Measurements from ENCODE around the gene KIRREL2. TPM values are rescaled to one million over a fixed set of nuclear protein-coding genes. Genes with fewer than 3 reads are reported as not detected.

KIRREL2 gene
- total and polyA plus RNA-seq, 9 of the 15 experiments (the other 6 are each of a cell fraction or from before 2014, with no cell fraction given), result 0.01 to 0.12 (median 0.09) TPM; not detected in 4

GRCh38 chr19:35879770-35880317 is 23.1 kb downstream of the KIRREL2 start (continued):
- TF ChIP-seq, protein P1, sequence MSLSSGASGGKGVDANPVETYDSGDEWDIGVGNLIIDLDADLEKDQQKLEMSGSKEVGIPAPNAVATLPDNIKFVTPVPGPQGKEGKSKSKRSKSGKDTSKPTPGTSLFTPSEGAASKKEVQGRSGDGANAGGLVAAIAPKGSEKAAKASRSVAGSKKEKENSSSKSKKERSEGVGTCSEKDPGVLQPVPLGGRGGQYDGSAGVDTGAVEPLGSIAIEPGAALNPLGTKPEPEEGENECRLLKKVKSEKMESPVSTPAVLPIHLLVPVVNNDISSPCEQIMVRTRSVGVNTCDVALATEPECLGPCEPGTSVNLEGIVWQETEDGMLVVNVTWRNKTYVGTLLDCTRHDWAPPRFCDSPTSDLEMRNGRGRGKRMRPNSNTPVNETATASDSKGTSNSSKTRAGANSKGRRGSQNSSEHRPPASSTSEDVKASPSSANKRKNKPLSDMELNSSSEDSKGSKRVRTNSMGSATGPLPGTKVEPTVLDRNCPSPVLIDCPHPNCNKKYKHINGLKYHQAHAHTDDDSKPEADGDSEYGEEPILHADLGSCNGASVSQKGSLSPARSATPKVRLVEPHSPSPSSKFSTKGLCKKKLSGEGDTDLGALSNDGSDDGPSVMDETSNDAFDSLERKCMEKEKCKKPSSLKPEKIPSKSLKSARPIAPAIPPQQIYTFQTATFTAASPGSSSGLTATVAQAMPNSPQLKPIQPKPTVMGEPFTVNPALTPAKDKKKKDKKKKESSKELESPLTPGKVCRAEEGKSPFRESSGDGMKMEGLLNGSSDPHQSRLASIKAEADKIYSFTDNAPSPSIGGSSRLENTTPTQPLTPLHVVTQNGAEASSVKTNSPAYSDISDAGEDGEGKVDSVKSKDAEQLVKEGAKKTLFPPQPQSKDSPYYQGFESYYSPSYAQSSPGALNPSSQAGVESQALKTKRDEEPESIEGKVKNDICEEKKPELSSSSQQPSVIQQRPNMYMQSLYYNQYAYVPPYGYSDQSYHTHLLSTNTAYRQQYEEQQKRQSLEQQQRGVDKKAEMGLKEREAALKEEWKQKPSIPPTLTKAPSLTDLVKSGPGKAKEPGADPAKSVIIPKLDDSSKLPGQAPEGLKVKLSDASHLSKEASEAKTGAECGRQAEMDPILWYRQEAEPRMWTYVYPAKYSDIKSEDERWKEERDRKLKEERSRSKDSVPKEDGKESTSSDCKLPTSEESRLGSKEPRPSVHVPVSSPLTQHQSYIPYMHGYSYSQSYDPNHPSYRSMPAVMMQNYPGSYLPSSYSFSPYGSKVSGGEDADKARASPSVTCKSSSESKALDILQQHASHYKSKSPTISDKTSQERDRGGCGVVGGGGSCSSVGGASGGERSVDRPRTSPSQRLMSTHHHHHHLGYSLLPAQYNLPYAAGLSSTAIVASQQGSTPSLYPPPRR (CRISPR knock-in tag; IDR thresholded peaks at IDR 0.05; ENCODE audit: borderline replicate concordance), result no peak
- TF ChIP-seq, protein P2, sequence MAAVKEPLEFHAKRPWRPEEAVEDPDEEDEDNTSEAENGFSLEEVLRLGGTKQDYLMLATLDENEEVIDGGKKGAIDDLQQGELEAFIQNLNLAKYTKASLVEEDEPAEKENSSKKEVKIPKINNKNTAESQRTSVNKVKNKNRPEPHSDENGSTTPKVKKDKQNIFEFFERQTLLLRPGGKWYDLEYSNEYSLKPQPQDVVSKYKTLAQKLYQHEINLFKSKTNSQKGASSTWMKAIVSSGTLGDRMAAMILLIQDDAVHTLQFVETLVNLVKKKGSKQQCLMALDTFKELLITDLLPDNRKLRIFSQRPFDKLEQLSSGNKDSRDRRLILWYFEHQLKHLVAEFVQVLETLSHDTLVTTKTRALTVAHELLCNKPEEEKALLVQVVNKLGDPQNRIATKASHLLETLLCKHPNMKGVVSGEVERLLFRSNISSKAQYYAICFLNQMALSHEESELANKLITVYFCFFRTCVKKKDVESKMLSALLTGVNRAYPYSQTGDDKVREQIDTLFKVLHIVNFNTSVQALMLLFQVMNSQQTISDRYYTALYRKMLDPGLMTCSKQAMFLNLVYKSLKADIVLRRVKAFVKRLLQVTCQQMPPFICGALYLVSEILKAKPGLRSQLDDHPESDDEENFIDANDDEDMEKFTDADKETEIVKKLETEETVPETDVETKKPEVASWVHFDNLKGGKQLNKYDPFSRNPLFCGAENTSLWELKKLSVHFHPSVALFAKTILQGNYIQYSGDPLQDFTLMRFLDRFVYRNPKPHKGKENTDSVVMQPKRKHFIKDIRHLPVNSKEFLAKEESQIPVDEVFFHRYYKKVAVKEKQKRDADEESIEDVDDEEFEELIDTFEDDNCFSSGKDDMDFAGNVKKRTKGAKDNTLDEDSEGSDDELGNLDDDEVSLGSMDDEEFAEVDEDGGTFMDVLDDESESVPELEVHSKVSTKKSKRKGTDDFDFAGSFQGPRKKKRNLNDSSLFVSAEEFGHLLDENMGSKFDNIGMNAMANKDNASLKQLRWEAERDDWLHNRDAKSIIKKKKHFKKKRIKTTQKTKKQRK (IDR thresholded peaks at IDR 0.05; ENCODE audit: borderline replicate concordance, low read depth, low read length), result no peak
- TF ChIP-seq ZNF589 (CRISPR knock-in tag; IDR thresholded peaks at IDR 0.05; ENCODE audit: low read depth), result peak; percentile 80
- TF ChIP-seq ZNF174 (CRISPR knock-in tag; IDR thresholded peaks at IDR 0.05), result no peak
- TF ChIP-seq ZNF717 (CRISPR knock-in tag; IDR thresholded peaks at IDR 0.05), result no peak
- TF ChIP-seq ZNF583 (CRISPR knock-in tag; IDR thresholded peaks at IDR 0.05), result peak; percentile 61; the same call in 1 of the 2 replicates
- TF ChIP-seq ZNF778 (CRISPR knock-in tag; IDR thresholded peaks at IDR 0.05), result no peak
- TF ChIP-seq ZFP36 (IDR thresholded peaks at IDR 0.05; ENCODE audit: low read depth, low read length, partially characterized antibody), result peak; percentile 6
- TF ChIP-seq NR0B1 (IDR thresholded peaks at IDR 0.05; ENCODE audit: partially characterized antibody), result no peak
- TF ChIP-seq MXI1 (IDR thresholded peaks at IDR 0.05; ENCODE audit: low read depth, low read length), result peak; percentile 90
- no peak for TF ChIP-seq PTBP1 (IDR thresholded peaks at IDR 0.05; ENCODE audit: low read depth, low read length)
- no peak for TF ChIP-seq E2F3 (CRISPR knock-in tag; IDR thresholded peaks at IDR 0.05)
- TF ChIP-seq TCF7L2 (IDR thresholded peaks at IDR 0.05; ENCODE audit: low read depth, low read length), result no peak
- no peak for TF ChIP-seq TRIM28 (IDR thresholded peaks at IDR 0.05)
- TF ChIP-seq SIN3A (IDR thresholded peaks at IDR 0.05; ENCODE audit: borderline replicate concordance in 2 of 2, control insufficient read depth in 1 of 2, low read depth in 2 of 2, low read length in 2 of 2), result peak; percentile 99
